ENCODE results near the gene VPS45.

VPS45 gene

DNA sequence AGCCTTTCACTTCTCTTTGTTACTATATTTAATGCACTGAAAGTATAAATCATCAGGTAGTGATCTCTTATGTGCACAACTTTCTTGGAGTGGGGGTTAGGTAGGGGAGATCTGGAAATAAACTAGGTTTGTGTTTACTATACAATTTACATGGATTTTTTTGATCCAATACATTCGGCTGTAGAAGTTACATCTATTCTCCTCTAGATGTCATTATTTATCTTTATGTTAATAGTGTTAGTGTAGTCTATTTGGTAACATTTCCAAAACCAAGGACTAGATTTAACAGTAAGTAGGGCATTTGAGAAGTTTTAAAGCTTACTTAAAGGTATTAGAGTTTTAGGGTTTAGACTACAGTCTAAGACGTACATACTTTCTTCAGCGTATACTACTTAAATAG lies 5.4 kb downstream of the VPS45 start:
- DNase-seq (ENCODE audit: low read depth in 2 of 2) = no peak

DNA sequence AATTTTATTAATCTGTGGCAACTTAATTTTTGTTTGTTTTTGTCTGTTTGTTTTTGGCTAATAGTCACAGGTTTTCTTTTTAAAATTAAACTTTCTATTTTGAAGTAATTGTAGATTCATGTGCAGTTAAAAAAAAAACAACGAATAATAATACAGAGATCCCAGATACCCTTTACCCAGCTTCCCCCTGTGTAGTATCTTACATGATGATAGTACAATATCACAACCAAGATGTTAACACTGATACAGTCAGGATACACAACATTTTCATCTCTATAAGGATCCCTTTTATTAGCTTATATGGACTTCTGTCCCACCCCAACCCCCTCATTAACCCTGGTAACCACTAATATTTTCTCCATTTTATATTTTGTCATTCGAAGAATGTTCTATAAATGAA lies 5.9 kb downstream of the VPS45 start:
- DNase-seq (ENCODE audit: low read depth in 2 of 2) = no peak

DNA sequence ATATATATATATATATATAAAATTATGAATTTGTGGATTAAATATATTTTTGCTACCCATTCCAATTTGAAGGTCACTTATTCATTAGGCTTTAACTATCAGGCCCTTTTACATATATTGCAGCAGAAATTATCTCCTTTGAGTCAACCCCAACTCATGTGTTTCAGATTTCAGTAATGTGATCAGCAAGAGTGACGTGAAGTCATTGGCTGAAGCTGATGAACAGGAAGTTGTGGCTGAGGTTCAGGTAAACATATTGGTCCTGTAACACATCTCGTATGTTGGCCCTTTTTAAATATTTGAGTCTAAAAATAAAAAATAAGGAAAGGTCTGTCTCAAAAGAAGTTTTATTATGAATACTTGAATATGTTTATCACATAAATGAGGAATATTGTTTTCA lies 8.5 kb downstream of the VPS45 start:
- no peak for DNase-seq (ENCODE audit: low read depth in 2 of 2)

DNA sequence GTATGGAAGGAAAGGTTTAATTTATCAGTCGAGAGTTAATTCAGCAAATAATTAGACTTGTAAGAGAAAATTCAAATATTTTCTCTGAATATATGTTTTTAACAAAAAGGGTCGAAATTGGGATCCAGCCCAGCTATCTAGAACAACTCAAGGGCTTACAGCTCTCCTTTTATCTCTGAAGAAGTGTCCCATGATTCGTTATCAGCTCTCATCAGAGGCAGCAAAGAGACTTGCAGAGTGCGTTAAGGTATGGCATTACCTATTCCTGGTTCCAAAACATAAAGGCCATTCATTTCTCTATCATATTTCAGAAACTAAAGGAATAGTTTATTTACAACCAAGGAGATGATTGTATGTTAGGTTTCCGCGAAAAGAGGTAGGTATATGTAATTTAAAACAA lies 9.4 kb downstream of the VPS45 start:
- DNase-seq (ENCODE audit: low read depth in 2 of 2) = no peak

DNA sequence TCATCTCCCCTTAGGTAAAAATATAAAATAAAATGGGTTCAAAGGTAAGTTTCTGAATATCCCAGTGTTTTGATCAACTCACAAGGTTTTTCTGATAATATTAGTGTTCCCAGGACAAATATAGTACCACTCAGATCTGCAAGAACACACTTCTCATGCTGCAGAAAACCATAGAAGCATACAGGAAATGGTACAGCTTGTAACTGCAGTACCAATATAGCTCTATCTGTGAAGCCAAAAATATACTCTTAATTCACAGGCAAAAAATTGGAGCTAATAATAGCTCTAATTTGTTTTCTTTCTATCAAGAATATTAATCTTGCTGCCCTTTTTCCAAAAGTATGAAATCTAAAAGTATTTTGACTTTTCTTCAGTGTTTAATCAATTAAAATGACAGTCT lies 13.2 kb downstream of the VPS45 start:
- no peak for DNase-seq (ENCODE audit: low read depth in 2 of 2)

DNA sequence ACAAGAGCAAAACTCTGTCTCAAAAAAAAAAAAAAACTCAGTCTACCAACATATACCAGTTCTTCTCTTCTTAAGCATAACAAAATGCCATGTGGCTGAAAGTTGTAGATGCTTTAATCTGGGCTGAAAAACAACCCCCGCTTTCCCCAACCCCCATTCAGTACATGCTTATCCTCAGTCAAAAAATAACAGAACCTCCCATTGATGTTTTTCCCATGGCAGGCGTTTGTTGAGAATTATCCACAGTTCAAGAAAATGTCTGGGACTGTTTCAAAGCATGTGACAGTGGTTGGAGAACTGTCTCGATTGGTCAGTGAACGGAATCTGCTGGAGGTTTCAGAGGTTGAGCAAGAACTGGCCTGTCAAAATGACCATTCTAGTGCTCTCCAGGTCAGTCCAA lies 14.9 kb downstream of the VPS45 start:
- no peak for DNase-seq (ENCODE audit: low read depth in 2 of 2)

DNA sequence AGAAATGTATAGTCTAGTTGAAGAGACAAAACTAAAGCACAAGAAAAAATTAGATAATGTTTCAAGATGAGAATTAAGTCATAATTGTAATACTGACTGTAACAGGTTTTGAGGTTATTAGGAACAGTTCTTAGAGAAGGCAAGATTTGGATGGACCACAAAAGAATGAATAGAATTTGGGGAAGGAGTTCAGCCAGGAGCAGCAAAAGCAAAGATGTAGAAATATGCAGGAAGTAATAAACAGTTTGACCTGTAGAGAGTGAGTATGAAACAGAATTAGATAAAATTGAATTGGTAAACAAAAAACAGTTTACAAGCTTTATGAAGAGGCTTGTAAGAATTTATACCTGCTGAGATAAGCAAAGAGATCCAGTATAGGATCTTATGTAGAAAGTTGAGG lies 16.3 kb downstream of the VPS45 start:
- DNase-seq (ENCODE audit: low read depth in 2 of 2) = no peak

DNA sequence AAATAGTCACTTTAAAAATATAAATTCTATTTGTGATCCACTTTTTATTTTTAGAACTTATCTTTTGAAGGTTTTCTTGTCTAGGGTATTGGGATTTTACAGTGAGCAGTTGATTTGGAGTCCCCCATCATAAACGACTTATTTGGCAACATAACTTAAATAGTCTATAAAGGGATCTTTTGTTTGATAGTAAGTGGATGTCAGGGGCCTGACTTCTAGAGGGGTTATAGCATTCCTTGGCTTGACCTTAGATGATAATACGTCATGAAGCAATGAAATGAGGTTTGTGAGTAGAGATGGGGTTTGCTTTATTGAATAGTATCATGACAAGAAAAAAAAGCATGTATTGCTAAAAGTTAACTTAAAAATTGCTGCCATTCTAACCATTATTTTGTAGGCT lies 17.8 kb downstream of the VPS45 start:
- DNase-seq (ENCODE audit: low read depth in 2 of 2) = no peak

DNA sequence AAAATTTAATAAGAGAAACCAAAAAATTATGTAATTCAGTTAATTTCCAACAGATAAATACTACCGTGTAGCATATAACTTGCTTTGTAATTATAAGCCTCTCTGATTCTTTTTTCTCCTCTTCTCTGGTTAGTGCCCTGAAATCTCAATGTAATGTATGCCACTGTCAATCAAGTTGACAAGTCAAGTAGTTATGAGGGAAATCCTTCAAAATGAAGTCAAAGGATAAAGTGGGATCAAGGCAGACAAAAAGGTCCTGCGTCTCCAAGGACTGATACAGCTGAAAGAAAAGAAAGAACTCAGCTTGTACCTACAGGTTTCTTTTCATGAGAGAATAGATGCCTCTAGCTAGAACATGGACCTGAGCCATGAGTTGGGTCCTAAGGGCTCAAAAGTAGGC lies 19.8 kb downstream of the VPS45 start:
- no peak for DNase-seq (ENCODE audit: low read depth in 2 of 2)

DNA sequence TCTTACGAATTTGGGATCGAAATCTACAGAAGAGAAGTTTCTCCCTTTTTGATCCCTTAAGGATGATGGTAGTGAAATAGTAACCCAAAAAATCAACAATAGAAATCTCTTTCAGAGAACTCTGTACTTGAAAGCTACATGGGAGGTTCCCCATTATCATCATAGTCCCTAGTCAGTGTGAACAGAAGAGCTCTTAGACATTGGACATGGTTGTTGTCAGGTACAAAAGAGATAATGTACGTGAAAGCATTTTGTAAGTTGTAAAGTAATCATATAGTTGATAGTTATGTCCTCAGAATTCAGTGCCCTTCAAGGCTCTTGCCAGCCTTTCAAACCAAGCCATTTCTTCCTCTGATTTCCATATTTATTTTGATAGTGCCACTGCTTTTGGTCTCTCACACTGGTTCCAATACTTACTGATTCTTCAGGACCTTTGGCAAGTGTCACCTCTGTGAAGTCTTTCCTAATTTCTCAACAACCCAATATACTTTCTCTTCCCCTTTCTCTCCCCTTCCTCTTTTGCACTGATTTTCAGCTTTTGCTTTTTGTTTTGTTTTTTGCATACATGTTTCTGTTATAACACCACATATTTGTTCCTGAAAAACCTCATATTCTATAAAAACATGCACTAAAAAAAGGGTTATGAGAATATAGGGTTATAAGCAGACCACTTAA lies 22.4 kb downstream of the VPS45 start:
- no peak for DNase-seq (ENCODE audit: low read depth in 2 of 2)

DNA sequence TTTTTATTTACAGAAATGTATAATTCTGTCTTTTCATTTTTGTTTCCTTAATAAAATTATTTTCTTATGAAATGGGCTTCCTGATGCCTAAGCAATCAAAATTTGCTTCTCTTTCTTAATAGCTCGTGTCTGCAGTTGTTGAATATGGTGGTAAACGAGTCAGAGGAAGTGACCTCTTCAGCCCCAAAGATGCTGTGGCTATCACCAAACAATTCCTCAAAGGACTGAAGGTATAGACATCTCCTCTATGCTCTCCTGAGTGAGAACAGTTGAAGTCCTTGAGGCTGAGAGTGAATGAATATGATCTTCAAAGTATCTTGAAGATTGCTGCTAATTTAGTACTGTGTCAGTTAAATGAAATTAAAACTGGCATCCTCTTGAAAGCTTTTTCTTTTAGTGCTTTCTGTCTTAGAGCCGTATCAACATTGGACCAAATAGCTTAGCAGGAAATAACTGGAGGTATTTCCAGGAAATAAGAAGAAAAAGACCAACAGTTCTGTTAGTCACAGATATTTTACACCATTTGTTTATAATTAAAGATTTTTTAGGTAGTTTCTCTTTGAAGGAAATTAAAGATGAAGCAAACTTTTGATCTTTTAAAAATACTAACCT lies 24.7 kb downstream of the VPS45 start:
- DNase-seq (ENCODE audit: low read depth in 2 of 2) = no peak

DNA sequence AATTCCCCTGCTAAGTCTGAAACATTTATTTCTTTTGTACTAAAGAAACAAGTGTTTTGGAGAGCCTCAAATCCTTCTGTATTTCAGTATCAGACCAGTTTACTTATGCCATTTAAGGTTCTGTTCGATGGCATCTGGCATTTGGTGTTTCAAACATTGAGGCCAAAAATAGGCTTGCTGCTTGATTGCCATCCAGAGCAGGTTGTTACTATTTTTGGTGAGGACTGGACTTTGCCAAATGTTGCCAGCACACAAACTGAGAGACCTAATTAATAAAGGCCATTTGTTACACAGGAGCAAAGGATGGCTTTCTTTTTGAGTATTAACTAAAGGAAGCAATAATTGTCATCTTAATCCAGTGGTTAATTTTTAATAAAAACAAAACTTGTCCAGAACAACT lies 26.2 kb downstream of the VPS45 start:
- DNase-seq (ENCODE audit: low read depth in 2 of 2) = no peak

DNA sequence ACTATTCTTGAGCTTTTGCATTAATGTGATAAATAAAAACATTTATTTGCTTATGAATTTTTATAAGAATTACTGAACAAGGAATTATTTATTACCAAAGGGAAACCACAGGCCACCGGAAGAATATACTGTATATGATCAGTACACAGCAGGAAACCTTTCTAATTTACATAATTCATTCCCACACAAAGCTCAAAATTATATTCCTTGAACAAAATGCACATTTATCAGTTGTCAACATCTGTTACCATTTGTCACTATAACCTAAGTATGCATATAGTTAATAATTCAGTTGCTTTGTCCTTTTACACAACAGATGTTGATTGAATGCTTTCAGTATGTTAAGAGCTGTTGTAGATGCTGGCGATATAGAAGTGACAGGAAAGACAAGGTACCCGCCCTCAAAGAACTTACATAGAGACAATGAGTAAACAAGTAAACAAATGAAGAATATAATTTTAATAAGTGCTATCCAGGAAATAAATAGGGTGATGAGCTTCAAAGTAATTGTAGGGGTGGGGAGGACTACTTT lies 27.2 kb downstream of the VPS45 start:
- no peak for DNase-seq (ENCODE audit: low read depth in 2 of 2)

DNA sequence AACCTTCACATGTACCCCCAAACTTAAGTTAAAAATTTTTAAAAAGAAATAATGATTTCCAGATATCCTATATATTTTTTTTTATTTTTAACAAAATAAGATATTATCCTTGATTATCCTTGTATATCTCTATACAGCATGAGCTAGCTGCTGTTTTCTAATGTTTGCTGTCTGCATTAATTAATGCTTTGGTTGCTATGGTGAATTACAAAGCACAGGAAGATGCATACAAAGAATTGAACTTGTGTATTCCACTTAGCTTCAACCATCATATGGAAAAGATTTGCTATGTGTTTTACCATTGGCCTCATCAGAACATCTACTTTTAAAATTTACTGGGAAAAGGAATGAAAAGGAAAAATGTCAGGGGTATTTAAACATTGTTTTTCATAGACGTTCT lies 35.4 kb downstream of the VPS45 start:
- no peak for DNase-seq (ENCODE audit: low read depth in 2 of 2)

DNA sequence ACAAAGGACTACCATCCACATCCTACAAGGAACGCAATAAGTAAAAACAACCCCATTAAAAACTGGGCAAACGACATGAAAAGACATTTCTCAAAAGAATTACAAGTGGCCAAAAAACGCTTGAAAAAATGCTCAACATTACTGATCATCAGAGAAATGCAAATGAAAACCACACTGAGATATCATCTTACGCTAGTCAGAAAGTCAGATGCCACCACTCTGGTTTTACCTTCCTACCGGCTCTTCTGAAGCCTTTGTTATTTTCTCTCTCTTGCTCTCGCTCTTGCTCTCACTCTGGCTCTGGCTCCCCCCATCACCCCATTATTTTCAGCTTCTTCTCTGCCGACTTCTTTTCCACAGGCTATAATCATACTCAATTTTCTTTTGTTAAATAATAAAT lies 38.8 kb downstream of the VPS45 start:
- no peak for DNase-seq (ENCODE audit: low read depth in 2 of 2)

DNA sequence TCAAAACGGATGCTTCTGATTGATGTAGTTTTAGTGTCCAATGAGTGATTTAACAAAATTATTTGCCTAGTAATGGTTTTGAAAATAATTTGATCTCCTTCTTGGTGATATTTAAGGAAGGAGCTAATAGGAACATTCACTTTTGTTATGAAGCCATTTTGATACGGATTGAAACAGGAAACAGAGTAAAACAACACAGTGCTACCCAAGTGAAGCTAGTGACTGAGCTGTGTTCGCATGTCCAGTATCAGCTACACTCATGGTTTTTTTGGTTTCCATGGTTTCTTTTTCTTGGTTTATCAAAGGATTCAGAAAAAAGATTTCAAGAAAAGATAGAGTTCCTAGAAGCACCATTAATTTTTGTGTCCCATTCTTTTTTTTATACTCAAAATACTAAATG lies 42.0 kb downstream of the VPS45 start:
- DNase-seq (ENCODE audit: low read depth in 2 of 2) = no peak

DNA sequence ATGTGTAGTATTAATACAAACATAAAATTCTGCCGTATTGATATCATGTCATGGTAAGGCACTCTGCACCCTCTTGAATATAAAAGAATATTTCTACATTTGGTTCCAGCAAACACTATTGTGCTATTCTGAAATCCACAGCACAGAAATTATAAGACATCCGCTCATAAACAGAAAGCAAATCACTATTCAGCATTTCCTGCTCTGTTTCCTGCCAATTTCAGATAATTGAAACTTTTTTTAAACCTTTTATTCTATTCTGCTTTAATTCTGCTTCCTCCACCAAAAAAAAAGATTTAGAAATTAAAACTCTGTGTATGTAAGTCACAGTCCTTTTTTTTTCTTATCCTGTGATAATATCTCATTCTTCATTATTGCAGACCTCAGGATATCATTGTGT lies 42.5 kb downstream of the VPS45 start:
- DNase-seq (ENCODE audit: low read depth in 2 of 2) = no peak

DNA sequence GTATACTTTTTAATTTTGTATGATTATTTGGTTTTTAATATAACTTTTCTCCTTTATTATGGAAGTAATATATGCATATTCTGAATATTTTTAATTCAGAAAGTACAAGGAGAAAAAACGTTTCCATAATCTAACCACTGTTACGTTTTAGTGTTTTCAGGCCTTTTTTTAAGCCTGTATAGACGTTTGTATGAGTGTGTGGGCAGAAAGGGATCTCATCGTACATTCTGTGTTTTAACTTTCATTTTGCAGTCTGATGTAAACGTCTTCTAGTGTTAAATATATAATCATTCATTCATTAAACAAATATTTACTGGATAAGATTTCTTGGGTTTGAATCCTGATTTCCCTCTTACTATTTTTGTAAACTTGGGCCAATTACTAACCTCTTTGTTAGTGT lies 44.1 kb downstream of the VPS45 start:
- DNase-seq (ENCODE audit: low read depth in 2 of 2) = no peak

DNA sequence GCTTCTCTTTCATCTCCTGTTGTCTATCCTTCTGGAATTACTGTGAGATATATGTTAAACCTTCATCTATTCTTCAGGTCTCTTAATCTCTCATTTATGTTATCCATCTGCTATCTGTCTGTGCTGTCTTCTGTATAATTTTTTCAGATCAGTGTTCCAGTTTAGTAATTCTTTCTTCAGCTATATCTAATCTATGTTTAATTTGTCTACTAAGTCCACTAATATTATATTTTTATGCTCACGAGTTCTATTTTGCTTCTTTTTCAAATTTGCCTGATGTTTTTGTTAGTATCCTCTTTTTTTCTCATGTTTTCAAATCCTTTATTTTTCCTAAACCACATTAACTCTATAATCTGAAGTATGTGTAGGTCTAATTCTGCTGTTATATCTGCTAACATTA lies 47.5 kb downstream of the VPS45 start:
- no peak for DNase-seq (ENCODE audit: low read depth in 2 of 2)

DNA sequence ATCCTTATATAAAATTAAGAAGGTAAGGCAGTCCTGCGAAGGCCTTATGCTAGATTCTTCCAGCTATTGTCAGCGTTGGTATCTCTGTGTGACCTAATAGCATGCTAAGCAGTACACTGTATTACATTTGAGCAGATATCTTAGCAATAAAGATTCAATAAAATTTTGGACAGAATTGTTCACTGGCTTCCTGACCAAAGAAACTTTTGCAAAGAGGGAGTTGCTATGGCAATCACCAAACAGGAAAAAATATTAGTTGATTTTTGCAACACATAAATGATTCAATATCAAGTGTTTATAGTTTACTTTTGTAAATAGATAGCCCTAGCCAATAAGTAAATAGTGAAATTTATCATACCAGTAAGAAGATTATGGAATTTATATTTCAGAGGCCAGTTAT lies 51.1 kb downstream of the VPS45 start:
- no peak for DNase-seq (ENCODE audit: low read depth in 2 of 2)

DNA sequence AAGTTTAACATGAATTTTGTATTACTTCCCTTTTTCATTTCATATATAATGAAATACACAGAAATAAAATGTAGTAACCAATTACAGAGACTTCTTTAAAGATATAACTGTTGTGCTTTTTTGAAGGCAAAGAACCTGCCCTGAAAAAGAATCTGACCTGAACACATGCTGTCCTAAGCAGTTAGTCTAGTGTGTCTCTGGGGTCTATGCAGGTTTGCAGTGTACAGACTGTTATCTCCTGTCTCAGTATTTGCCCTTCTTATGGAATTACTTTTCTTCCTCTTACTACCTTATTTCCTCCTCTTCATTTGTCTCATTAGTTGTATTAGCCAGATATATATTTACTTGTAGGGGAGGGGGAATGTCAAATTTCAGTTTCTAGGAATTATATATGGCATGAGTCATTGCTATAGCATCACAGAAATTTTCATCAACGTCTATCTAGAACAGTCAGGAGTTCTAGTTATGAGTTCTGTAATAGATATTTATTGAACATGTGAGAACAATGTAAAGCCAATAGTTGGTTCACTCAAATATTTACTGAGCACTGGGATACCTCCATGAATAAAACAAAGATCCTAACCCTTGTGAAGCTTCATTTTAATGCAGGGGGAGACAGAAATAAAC lies 53.8 kb downstream of the VPS45 start:
- no peak for DNase-seq (ENCODE audit: low read depth in 2 of 2)

DNA sequence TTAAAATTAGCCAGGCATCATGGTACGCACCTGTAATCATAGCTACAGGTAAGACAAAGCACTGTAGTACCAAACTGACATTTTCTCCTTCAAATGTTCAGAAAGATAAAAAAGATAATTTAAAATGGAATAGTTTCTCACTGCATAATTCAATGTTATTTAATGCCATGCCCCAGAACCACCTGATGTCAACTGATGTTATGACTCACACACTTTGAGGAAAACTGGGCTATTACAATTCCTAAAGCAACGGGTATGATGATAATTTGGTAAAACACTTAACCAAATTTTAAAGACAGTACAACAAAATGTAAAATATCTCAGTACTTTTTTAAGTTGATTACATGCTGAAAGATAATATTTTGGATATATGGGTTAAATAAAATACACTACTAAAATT lies 59.2 kb downstream of the VPS45 start:
- DNase-seq (ENCODE audit: low read depth in 2 of 2) = no peak

DNA sequence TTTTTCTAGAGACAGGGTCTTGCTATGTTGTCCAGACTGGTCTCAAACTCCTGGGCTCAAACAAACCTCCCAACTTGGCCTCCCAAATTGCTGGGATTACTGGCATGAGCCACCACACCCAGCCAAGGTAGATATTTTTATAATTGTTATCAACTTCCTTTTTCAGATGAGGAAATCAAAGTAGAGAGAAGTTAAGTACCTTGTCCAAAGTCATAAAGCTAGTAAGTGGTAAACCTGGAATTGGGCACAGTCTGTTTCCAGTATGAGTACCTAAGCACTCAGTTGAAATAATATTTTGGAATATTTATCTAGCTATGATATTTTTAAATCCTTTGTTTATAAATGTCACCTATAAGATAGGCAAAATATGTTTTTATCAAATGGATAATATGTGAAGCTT lies 59.9 kb downstream of the VPS45 start:
- no peak for DNase-seq (ENCODE audit: low read depth in 2 of 2)

Data from stimulated activated CD8-positive, alpha-beta memory T cell treated with anti-CD3 and anti-CD28 coated beads, Interleukin-7, amount 100 ng/mL, for 1 hour (primary cell).